ENCODE data around the gene MDM4. TPM values are rescaled to one million over a fixed set of nuclear protein-coding genes. Genes with fewer than 3 reads are reported as not detected.

The MDM4 gene
- polyA plus RNA-seq, 2 of the 4 experiments (the other 2 are of a cell fraction), result 4.6 to 48.9 TPM

GRCh38 chr1:204579681-204580080 lies 63.5 kb downstream of the MDM4 start:
- ChIA-PET CTCF (interaction anchor here (0.7 to 26.0 kb wide), 6 partner anchors 8 to 225 kb away, joined by 3 to 591 read pairs (median 10); no protein-coding TSS in a partner anchor), POLR2A (no interaction called here)
- H3K27ac ChIP-seq, result no peak overlapping the region
- H3K4me3 ChIP-seq, result no peak overlapping the region
- TF ChIP-seq SMC3 (IDR thresholded peaks at IDR 0.05) (no peak), EHF (CRISPR knock-in tag; IDR thresholded peaks at IDR 0.05) (no peak), SREBF2 (IDR thresholded peaks at IDR 0.05) (no peak), ESRRA (IDR thresholded peaks at IDR 0.05; ENCODE audit: borderline replicate concordance, low read length) (no peak), CEBPB (IDR thresholded peaks at IDR 0.05) (no peak), MYC (IDR thresholded peaks at IDR 0.05; ENCODE audit: borderline replicate concordance, low read length) (no peak), HMGXB4 (CRISPR knock-in tag; IDR thresholded peaks at IDR 0.05; ENCODE audit: borderline replicate concordance) (no peak), RCOR1 (IDR thresholded peaks at IDR 0.05; ENCODE audit: low read depth, low read length) (no peak)
- WGBS (ENCODE audit: missing lambda C conversion rate), result 72% methylated on average over 6 of the region's 6 CpGs
- no peaks in the 10 kb centered on the region for H3K4me1 ChIP-seq
- H3K9me3 ChIP-seq, result no peaks in the 10 kb centered on the region
- H3K4me2 ChIP-seq, result no peak overlapping the region
- FAIRE-seq (no peak), ATAC-seq (no peak), DNase-seq (ENCODE audit: low read depth in 1 of 2, low spot score in 1 of 2) (no peak)

- TF ChIP-seq KDM5A (IDR thresholded peaks at IDR 0.05) (no peak), HOXB13 (CRISPR knock-in tag; IDR thresholded peaks at IDR 0.05; ENCODE audit: low read depth) (no peak), ZNF302 (CRISPR knock-in tag; IDR thresholded peaks at IDR 0.05) (no peak), HOXA7 (CRISPR knock-in tag; IDR thresholded peaks at IDR 0.05) (no peak), HDAC2 (IDR thresholded peaks at IDR 0.05) (no peak), FOSB (CRISPR knock-in tag; IDR thresholded peaks at IDR 0.05) (no peak), EP300 (IDR thresholded peaks at IDR 0.05) (no peak), HEYL (CRISPR knock-in tag; IDR thresholded peaks at IDR 0.05) (no peak), RAD21 (conservative IDR thresholded peaks at IDR 0.05 in 1 of 2, IDR thresholded peaks at IDR 0.05 in 1 of 2) (no peak), FOSL2 (IDR thresholded peaks at IDR 0.05) (no peak), FOSL2 (CRISPR knock-in tag; IDR thresholded peaks at IDR 0.05) (no peak), REST (IDR thresholded peaks at IDR 0.05) (no peak), ZFP36 (IDR thresholded peaks at IDR 0.05; ENCODE audit: borderline replicate concordance, partially characterized antibody) (no peak), CTCF (IDR thresholded peaks at IDR 0.05) (no peak), PBX3 (IDR thresholded peaks at IDR 0.05) (no peak), MAFK (IDR thresholded peaks at IDR 0.05; ENCODE audit: partially characterized antibody) (no peak), POLR2A (IDR thresholded peaks at IDR 0.05; ENCODE audit: low read length) (no peak), ATOH8 (CRISPR knock-in tag; IDR thresholded peaks at IDR 0.05; ENCODE audit: low read depth) (no peak), RFX5 (IDR thresholded peaks at IDR 0.05) (no peak)
- POLR2A ChIA-PET, result no interaction called here
- Histone ChIP-seq H3K9me3 (no peaks in the 10 kb centered on the region), H3K4me1 (no peaks in the 10 kb centered on the region), H3K27ac (no peak overlapping the region), H3K4me2 (no peak overlapping the region), H3K4me3 (no peak overlapping the region)
- CTCF ChIA-PET, result interaction anchor here (1.3 to 26.0 kb wide), 5 partner anchors 15 to 224 kb away, joined by 4 to 591 read pairs (median 11); no protein-coding TSS in a partner anchor
- FAIRE-seq, result no peak
- ATAC-seq, result no peak
- no peak for DNase-seq (ENCODE audit: low read depth in 1 of 2, low spot score in 1 of 2)
- WGBS (ENCODE audit: missing lambda C conversion rate), result 56% methylated on average over 2 of the region's 2 CpGs
Observed at GRCh38 chr1:204580862-204581261, 64.7 kb downstream of the MDM4 start.

All from A549 (cell line).